ENCODE data around the gene HRNR. TPM values are rescaled to one million over a fixed set of nuclear protein-coding genes. Genes with fewer than 3 reads are reported as not detected.
"Not testable (repeated sequence)": the region's sequence is repeated elsewhere in the genome, so short reads cannot be mapped to it uniquely, and the experiment has no call there.

The HRNR gene
- not detected for total RNA-seq
- total RNA-seq (2013): not detected

GRCh38 chr1:152224093-152224492, at the start of gene HRNR:
Gene HRNR (minus strand): TSS chr1:152224193. CDS start chr1:152223253, 940 bp downstream.
- Histone ChIP-seq H3K27me3 (ENCODE audit: control insufficient read depth, insufficient read depth, low read length) (peaks cover 2% of the 10 kb centered on the region), H3K9me3 (ENCODE audit: control insufficient read depth, insufficient read depth, low read length) (no peaks in the 10 kb centered on the region), H3K4me3 (ENCODE audit: low read length) (no peak within 1 kb of the TSS), H3K36me3 (ENCODE audit: control insufficient read depth, insufficient read depth, low read length) (no peaks in the 10 kb centered on the region), H3K27ac (ENCODE audit: low read length) (no peak within 1 kb of the TSS), H3K4me1 (ENCODE audit: control insufficient read depth, insufficient read depth, low read length) (no peaks in the 10 kb centered on the region)
- peaks cover 2 to 18% of the 10 kb centered on the region in 2 donors for H3K27me3 Mint-ChIP-seq (ENCODE audit: low read depth in 2 of 2)
- WGBS (ENCODE audit: insufficient coverage): no CpG with 5 or more reads among the region's 2 CpGs
- no peaks in the 10 kb centered on the region for H3K9me3 Mint-ChIP-seq
- TF ChIP-seq CTCF (IDR thresholded peaks at IDR 0.05): no peak
- H3K36me3 Mint-ChIP-seq: no peaks in the 10 kb centered on the region
- no peaks in the 10 kb centered on the region for H3K4me1 Mint-ChIP-seq
- no peak within 1 kb of the TSS for H3K27ac Mint-ChIP-seq
- ATAC-seq: no peak
- DNase-seq: no peak
- intact Hi-C loops (cut with micrococcal nuclease): no loop called here
- no peak within 1 kb of the TSS for H3K4me3 Mint-ChIP-seq

- H3K27me3 Mint-ChIP-seq (ENCODE audit: low read depth in 2 of 2); H3K4me1 Mint-ChIP-seq; H3K4me3 Mint-ChIP-seq; H3K27me3 ChIP-seq (ENCODE audit: control insufficient read depth, insufficient read depth, low read length); H3K27ac Mint-ChIP-seq; H3K36me3 Mint-ChIP-seq; H3K9me3 ChIP-seq (ENCODE audit: control insufficient read depth, insufficient read depth, low read length); ATAC-seq; H3K4me1 ChIP-seq (ENCODE audit: control insufficient read depth, insufficient read depth, low read length); H3K4me3 ChIP-seq (ENCODE audit: low read length); intact Hi-C loops (cut with micrococcal nuclease); H3K27ac ChIP-seq (ENCODE audit: low read length); H3K36me3 ChIP-seq (ENCODE audit: control insufficient read depth, insufficient read depth, low read length); H3K9me3 Mint-ChIP-seq; DNase-seq: not testable (repeated sequence)
- 94% methylated on average over 21 of the region's 21 CpGs for WGBS (ENCODE audit: insufficient coverage)
These were observed 32.4 kb upstream of the HRNR start for GRCh38 chr1:152256394-152256793.

GRCh38 chr1:152252157-152252556, 28.2 kb upstream of the HRNR start:
- Histone ChIP-seq H3K4me1 (ENCODE audit: control insufficient read depth, insufficient read depth, low read length) (no peaks in the 10 kb centered on the region), H3K27me3 (ENCODE audit: control insufficient read depth, insufficient read depth, low read length) (no peaks in the 10 kb centered on the region), H3K4me3 (ENCODE audit: low read length) (no peak overlapping the region), H3K36me3 (ENCODE audit: control insufficient read depth, insufficient read depth, low read length) (no peaks in the 10 kb centered on the region), H3K9me3 (ENCODE audit: control insufficient read depth, insufficient read depth, low read length) (no peaks in the 10 kb centered on the region), H3K27ac (ENCODE audit: low read length) (no peak overlapping the region)
- Mint-ChIP-seq H3K4me1 (no peaks in the 10 kb centered on the region), H3K9me3 (no peaks in the 10 kb centered on the region), H3K27ac (no peak overlapping the region), H3K4me3 (no peak overlapping the region), H3K36me3 (no peaks in the 10 kb centered on the region), H3K27me3 (ENCODE audit: low read depth in 2 of 2) (peaks cover 0 to 8% of the 10 kb centered on the region in 2 donors)
- TF ChIP-seq CTCF (IDR thresholded peaks at IDR 0.05): no peak
- intact Hi-C loops (cut with micrococcal nuclease): no loop called here
- WGBS (ENCODE audit: insufficient coverage): 81% methylated on average over 4 of the region's 4 CpGs
- DNase-seq (no peak), ATAC-seq (no peak)

- no peaks in the 10 kb centered on the region for H3K9me3 ChIP-seq (ENCODE audit: control insufficient read depth, insufficient read depth, low read length)
- DNase-seq (no peak), ATAC-seq (no peak)
- no peaks in the 10 kb centered on the region for H3K36me3 Mint-ChIP-seq
- no peak overlapping the region for H3K4me3 ChIP-seq (ENCODE audit: low read length)
- H3K4me3 Mint-ChIP-seq: no peak overlapping the region
- no peaks in the 10 kb centered on the region for H3K9me3 Mint-ChIP-seq
- no peak for TF ChIP-seq CTCF (IDR thresholded peaks at IDR 0.05)
- no peaks in the 10 kb centered on the region for H3K4me1 Mint-ChIP-seq
- no peaks in the 10 kb centered on the region for H3K4me1 ChIP-seq (ENCODE audit: control insufficient read depth, insufficient read depth, low read length)
- no peaks in the 10 kb centered on the region for H3K36me3 ChIP-seq (ENCODE audit: control insufficient read depth, insufficient read depth, low read length)
- H3K27ac Mint-ChIP-seq: no peak overlapping the region
- H3K27me3 ChIP-seq (ENCODE audit: control insufficient read depth, insufficient read depth, low read length): no peaks in the 10 kb centered on the region
- no peak overlapping the region for H3K27ac ChIP-seq (ENCODE audit: low read length)
- peaks cover 0 to 14% of the 10 kb centered on the region in 2 donors for H3K27me3 Mint-ChIP-seq (ENCODE audit: low read depth in 2 of 2)
- WGBS (ENCODE audit: insufficient coverage): 0% methylated on average over 1 of the region's 2 CpGs
- intact Hi-C loops (cut with micrococcal nuclease): no loop called here
These were observed 27.4 kb upstream of the HRNR start for GRCh38 chr1:152251391-152251790.
